NCI-H345 (cell line): Measurements from ENCODE around the gene BMP8A.
"Not testable (repeated sequence)": the region's sequence is repeated elsewhere in the genome, so short reads cannot be mapped to it uniquely, and the experiment has no call there.

Source experiments
- DNase-seq: peaks from one replicate; lab custom pipeline; 2025; lab: John Stamatoyannopoulos, UW

The BMP8A gene

GRCh38 chr1:39491146-39491921, at the start of gene BMP8A:
TSS of gene BMP8A (plus strand) at chr1:39491636. CDS start at chr1:39491992, 356 bp downstream.
- peak; percentile 81 for DNase-seq

- no peak for DNase-seq
These were observed 49.6 kb upstream of the BMP8A start for GRCh38 chr1:39441797-39442196.

GRCh38 chr1:39445573-39445972, 45.9 kb upstream of the BMP8A start:
- no peak for DNase-seq

- no peak for DNase-seq
These were observed 44.4 kb upstream of the BMP8A start for GRCh38 chr1:39446986-39447567.

GRCh38 chr1:39450041-39450440, 41.4 kb upstream of the BMP8A start:
- not testable (repeated sequence) for DNase-seq

GRCh38 chr1:39450956-39451606, 40.4 kb upstream of the BMP8A start:
- DNase-seq, result no peak

- no peak for DNase-seq
These were observed 39.4 kb upstream of the BMP8A start for GRCh38 chr1:39452081-39452480.

- DNase-seq, result no peak
These were observed 38.9 kb upstream of the BMP8A start for GRCh38 chr1:39452540-39452939.

- DNase-seq, result no peak
These were observed 37.8 kb upstream of the BMP8A start for GRCh38 chr1:39453603-39454002.

- no peak for DNase-seq
These were observed 32.4 kb upstream of the BMP8A start for GRCh38 chr1:39458991-39459390.

GRCh38 chr1:39462074-39462473, 29.4 kb upstream of the BMP8A start:
- DNase-seq, result no peak

- DNase-seq, result no peak
These were observed 24.9 kb upstream of the BMP8A start for GRCh38 chr1:39466413-39467107.

- not testable (repeated sequence) for DNase-seq
These were observed 24.2 kb upstream of the BMP8A start for GRCh38 chr1:39467108-39467720.

GRCh38 chr1:39469150-39469549, 22.3 kb upstream of the BMP8A start:
- DNase-seq, result no peak

GRCh38 chr1:39470040-39470439, 21.4 kb upstream of the BMP8A start:
- DNase-seq, result no peak

GRCh38 chr1:39472826-39473225, 18.6 kb upstream of the BMP8A start:
- DNase-seq, result no peak

- no peak for DNase-seq
These were observed 18.1 kb upstream of the BMP8A start for GRCh38 chr1:39473324-39473723.

- no peak for DNase-seq
These were observed 16.6 kb upstream of the BMP8A start for GRCh38 chr1:39474810-39475209.

- not testable (repeated sequence) for DNase-seq
These were observed 15.9 kb upstream of the BMP8A start for GRCh38 chr1:39475551-39475950.

- DNase-seq, result no peak
These were observed 13.1 kb upstream of the BMP8A start for GRCh38 chr1:39478126-39478915.

GRCh38 chr1:39481289-39481688, 10.1 kb upstream of the BMP8A start:
- DNase-seq, result no peak
